GM19240 (cell line): ENCODE measurements around the gene PLD4.
"Not testable (repeated sequence)": the region's sequence is repeated elsewhere in the genome, so short reads cannot be mapped to it uniquely, and the experiment has no call there.

Experiments used
- DNase-seq: peaks from one replicate; pipeline ENCODE4 v3.0.0; 2011; ENCODE audit warnings: low spot score; ENCODE audit not compliant: insufficient read length

PLD4 gene

DNA sequence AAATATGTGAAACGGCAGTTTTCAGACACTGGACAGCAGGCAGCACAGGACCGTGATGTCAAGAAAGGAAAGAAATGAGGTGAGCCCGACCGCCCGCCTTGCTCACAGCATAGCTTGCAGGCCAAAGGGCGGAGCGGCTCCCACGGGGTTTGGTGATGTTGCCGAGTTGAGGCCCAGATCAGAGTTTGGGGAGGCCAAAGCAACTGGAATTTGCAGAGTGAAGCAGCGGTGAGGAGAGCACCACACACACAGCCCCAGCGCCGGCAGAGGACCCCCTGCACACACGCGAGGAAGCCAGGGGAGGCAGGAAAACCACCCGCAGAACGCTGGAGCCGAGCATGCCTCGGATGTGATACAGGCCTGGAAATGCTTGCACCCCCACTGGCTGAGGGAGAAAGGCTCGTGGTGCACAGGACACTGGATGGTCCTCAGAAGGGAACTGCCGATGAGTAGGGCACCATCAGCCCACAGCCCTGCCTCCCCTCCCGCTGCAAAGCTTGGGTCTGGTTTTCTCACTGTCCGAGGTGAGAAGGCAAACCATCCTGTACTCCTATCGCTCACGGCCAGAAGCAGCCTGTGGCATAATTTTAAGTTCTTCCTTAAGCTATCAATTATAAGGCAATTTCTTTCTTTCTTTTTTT lies 25.7 kb upstream of the PLD4 start:
- DNase-seq, result no peak

DNA sequence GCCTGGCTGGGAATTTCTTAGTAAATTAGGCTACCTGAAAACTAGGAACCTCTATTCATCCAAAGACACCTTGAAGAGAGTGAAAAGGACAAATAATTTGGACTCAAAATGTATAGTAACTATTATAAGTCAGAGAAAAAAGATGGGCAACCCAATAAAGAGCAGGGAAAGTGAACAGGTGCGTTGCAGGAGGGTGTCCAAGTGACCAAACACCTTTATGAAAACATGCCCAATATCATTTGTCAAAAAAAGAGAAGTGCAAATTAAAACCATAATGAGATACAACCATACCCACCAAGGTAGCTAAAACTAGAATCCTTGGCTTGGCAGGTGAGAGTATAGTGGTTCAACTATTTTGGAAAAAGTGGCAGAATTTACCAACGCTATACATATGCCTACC lies 24.9 kb upstream of the PLD4 start:
- no peak for DNase-seq

DNA sequence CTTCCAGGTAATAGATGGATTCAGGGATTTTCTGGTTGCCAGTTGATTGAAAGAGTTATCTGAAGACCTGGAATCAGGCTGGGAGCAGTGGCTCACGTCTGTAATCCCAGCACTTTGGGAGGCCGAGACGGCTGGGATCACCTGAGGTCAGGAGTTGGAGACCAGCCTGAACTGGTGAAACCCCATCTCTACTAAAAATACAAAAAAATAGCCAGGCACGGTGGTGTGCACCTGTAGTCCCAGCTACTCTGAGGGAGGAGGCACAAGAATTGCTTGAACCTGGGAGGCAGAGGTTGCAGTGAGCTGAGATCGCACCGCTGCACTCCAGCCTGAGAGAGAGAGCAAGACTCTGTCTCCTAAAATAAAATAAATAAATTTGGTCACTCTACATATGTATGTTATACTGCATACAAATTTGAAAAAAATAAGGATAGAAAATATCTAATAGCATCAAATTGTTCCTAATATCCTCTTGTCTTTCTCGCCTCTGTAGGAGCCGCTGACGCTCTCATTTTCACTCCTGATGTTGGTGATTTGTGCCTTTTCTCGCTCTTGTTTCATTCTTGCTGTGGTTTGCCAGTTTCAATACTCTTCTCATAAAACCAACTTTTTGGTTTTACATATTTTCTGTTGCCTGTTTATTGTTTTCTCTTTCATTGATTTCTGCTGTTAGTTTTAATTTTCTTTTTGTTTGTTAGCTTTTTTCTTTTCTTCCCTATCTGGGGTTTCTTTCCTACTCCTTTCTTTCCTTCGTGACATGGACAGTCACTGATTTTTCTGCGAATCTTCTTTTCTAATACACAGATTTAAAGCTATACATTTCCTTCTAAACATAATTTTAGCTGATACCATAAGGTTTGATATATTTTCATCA lies 23.8 kb upstream of the PLD4 start:
- DNase-seq, result no peak

DNA sequence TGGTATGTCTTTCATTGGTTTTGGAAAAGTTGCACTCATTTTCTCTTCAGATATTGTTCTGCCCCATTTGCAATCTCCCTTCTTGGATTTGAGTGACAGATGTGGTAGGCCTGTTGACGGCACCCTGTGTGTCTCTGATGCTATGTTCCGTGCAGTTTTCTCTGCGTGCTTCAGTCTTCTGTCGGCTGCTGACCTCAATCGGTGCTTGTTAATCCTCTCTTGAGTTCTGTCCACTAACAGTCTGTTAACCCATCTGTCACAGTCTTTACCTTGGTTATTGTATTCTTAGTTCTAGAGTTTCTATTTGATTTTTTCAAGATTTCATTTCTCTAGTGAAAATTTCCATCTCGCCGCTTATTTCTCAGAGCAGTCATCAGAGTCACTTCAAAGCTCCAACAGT lies 20.7 kb upstream of the PLD4 start:
- DNase-seq, result no peak

DNA sequence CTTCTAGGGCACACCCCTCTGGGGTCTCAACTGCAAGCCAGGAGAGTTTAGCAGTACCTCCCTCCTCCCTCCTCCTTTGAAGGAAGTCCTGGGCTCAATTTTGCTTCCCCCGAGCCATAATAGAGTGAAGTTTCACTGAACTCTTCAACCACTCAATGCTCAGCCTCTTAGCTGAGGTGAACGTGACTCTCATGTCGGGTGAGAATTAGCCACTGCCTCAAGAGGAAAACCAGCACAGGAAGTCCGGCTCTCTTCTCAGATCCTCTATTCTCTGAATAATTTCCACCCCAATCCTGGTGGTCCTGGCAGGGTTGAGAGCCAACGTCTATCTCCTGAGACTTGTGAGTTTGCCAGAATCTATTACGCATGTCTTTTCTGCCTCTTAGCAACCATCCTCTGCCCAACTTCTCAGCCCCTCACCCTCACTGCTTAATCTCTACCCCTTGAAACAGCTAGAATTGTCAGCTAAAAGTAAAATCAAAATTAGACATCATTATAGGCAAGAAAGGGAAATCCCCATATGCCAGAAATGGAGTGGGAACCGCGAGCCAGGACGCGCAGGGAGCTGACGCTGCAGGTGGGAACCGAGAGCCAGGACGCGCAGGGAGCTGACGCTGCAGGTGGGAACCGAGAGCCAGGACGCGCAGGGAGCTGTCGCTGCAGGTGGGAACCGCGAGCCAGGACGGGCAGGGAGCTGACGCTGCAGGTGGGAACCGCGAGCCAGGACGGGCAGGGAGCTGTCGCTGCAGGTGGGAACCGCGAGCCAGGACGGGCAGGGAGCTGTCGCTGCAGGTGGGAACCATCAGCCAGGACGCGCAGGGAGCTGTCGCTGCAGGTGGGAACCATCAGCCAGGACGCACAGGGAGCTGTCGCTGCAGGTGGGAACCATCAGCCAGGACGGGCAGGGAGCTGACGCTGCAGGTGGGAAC lies 19.8 kb upstream of the PLD4 start:
- DNase-seq, result not testable (repeated sequence)

DNA sequence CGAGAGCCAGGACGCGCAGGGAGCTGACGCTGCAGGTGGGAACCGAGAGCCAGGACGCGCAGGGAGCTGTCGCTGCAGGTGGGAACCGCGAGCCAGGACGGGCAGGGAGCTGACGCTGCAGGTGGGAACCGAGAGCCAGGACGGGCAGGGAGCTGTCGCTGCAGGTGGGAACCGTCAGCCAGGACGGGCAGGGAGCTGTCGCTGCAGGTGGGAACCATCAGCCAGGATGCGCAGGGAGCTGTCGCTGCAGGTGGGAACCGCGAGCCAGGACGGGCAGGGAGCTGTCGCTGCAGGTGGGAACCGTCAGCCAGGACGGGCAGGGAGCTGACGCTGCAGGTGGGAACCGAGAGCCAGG lies 19.1 kb upstream of the PLD4 start:
- DNase-seq, result not testable (repeated sequence)

DNA sequence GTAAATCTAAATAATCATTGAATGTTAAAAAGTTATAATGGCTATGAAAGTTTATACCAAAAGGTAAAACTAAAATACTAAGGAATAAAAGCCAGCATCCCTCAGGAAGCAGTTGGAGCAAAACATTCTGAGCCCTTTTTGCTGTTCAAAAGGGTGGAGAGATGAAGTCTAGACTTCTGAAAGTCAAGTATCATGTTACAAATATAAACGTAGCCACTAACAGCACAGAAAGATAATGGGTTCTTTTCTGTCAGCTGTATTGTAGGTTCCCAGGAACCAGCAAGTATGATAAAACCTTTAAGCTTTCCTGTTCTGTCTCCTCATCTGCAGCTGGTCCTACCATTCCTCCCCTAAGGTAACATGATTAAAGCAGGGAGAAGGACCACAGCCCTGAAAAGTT lies 16.4 kb upstream of the PLD4 start:
- DNase-seq, result no peak

DNA sequence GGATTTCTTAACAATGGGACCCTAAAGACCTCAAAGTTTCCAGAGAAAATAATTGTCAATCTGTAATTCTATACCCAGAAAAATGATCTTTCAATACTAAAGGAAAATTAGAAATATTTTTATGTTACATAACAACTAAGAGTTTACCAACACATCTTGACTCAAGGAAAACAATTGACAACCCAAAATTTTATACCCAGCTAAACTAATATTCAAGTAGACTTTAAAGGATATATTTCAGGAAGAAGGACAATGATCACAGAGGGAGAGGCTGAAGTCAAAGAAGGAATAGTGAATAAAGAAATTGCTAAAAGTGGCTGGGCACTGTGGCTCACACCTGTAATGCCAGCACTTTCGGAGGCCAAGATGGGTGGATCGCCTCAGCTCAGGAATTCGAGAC lies 12.6 kb upstream of the PLD4 start:
- no peak for DNase-seq

DNA sequence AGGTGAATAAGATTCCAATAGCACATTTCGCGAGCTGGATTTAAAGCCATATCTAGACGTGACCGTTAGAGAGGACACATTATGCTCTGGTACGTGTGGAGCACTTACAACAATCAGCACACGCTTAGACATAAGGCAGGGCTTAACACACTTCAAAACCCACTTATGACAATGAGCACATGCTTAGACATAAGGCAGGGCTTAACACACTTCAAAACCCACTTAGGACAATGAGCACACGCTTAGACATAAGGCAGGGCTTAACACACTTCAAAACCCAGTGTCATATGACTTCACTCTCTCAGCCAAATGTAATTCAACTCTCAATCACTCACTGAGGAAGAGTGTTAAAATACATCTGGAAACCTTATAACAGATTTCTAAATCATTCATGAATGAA lies 11.2 kb upstream of the PLD4 start:
- no peak for DNase-seq

DNA sequence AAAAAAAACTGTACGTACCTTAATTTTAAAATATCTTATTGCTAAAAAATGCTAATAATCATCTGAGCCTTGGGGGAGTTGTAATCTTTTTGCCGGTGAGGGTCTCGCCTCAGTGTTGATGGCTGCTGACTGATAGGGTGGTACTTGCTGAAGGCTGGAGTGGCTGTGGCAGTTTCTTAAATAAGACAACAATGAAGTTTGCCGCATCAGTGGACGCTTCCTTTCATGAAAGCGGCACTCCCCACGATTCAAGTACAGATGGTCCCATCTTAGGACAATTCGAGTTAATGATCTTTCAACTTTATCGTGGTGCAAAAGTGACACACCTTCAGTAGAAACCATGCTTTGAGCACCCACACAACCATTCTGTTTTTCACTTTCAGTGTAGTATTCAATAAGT lies 7.6 kb upstream of the PLD4 start:
- DNase-seq, result no peak

DNA sequence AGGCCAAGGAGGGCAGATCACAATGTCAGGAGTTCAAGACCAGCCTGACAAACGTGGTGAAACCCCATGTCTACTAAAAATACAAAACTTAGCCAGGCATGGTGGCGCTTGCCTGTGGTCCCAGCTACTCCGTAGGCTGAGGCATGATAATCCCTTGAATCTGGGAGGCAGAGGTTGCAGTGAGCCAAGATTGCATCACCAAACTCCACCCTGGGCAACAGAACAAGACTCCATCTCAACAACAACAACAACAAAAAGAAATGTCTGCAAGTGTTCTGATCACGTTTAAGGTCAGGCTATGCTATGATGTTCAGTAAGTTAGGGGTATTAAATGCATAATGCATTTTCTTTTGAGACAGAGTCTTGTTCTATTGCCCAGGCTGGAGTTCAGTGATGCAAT lies 6.7 kb upstream of the PLD4 start:
- DNase-seq, result no peak

DNA sequence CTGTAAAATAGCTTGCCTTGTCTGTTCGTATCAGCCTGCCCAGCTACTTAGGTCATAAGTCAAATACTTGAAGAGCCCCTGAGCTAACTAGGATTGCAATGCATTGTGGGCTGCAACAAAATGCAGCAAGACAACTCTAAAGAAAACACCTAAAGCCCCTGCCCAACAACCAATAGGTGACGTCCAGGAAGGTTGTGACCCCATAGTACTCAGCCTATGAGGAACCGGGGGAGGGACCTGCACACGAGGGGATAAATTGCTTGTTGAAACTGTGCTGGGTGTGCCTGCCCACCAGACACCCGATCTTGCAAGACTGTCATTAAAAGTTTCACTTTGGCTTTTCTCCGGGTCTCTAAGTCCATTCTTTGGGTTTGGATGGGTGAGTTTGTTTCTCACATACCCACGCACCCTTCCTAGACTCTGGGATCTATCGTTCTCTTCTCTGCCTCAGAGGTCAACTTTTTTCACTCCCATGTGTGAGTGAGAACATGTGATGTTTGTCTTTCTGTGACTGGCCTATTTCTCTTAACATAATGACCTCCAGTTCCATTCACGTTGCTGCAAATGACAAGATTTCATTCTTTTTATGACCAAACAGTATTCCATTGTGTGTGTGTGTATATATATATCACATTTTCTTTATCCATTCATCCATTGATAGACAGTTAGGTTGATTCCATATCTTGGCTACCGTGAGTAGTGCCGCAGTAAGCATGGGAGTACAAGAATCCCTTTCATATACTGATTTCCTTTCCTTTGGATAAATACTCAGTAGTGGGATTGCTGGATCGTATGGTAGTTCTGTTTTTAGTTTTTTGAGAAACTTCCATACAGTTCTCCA lies 5.3 kb upstream of the PLD4 start:
- DNase-seq, result not testable (repeated sequence)

DNA sequence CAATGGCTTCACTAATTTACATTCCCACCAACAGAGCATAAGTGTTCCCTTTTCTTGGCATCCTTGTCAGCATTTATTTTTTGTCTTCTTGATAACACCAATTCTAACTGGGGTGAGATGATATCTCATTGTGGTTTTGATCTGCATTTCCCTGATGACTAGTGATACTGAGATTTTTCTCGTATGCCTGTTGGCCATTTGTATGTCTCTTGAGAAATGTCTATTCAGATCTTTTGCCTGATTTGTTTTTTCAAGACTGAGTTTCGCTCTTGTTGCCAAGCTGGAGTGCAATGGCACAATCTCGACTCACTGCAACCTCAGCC lies 4.7 kb upstream of the PLD4 start:
- DNase-seq, result no peak

DNA sequence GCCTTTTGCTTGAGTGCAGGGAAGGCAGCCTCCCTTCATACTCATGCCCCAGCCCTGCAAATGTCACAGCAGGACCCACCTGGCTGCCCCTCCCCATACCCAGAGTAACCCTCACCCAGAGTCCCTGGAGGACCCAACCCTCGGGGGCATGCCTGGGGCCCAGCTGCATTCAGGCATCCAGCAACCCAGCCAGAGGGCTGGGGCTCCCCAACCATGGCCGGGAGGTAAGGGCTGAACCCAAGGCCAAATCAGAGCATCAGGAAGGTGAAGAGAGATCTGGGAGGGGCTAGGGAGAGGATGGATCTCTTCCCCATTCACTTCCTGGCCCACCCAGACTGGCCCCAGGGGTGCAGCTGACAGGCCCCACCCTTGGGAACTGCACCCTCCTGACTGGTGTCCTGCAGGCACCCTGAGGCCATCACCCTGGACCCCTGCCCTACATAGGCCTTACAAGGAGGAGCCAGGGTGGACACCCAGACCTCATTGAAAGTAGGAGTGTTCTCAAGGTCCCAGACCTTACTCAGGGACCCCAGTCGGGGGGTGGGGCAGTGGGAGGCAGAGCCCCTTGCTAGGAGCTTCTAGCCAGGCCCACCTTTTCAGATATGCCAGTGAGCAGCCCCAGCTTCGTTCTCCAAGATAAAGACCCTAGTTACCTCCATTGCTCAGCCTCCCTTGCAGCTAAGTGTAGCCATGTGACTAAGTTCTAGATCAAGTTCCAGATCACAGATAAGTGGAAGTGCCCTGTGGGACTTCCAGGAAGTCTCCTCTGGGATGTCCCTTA lies 849 bp upstream of the PLD4 start:
- DNase-seq, result no peak

DNA sequence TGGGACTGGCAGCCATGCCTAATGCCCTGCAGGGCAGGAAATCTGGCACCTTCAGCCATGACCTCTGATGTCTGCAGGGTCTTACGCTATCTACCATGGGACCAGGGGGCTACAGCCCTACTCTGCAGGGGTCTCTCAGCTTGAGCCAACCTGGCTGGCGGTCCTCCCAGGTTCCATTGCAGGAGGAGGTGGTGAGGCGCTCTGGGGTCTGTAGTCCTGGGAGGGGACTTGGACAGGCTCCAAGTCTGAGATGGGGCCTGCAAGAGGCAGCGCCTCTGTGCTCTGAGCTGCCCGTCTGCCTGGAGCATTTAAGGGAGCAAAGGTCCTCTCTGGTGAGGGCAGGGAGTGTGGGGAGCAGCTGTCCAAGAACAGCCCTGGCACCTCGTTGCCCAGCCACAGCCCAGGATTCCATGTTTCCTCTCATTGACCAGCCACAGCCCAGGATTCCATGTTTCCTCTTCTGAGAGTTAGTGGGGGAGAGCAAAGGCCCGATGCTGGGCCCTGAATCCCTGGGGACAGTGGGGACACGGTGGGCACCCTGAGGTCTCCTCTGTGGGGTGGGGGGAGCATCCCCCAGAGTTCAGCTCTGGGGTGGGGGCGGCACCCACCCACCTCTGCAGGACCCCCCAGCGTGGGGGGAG lies 655 bp downstream of the PLD4 start:
- DNase-seq, result no peak

DNA sequence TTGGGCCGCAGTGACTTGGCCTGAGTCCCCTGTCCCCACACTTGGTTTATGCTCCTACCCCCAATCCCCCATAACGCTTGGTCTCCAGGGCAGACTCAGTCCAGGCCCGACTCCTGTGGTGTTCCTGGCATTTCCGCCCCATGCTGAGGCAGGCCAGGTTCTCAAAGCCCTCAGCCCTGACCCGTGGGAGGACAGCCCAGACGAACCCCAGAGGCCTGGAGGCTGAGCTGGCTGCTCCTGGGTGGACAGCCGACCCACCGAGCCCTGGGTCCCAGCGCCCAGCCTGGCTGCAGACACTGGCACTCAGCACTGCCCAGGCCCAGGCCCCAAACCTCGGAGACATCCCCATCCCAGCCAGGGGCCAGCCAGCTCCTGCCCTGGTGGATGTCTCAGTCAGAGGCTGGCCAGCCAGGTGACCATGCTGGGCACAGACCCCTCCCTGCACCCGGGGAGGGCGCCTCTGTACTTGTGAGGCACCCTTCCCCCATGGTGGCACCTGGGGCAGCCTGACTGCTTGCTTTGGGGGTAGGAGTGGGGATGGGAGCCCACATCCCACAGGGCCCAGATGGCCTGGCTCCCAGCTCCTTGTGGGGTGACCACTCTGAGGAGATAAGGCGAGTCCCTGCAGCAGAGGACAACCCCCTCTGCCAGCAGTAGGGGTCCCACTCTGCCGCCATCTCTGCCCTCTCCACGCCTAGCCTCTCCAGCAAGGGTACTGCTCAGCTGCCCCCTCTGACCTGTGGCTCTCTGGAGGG lies 1.4 kb downstream of the PLD4 start:
- no peak for DNase-seq

DNA sequence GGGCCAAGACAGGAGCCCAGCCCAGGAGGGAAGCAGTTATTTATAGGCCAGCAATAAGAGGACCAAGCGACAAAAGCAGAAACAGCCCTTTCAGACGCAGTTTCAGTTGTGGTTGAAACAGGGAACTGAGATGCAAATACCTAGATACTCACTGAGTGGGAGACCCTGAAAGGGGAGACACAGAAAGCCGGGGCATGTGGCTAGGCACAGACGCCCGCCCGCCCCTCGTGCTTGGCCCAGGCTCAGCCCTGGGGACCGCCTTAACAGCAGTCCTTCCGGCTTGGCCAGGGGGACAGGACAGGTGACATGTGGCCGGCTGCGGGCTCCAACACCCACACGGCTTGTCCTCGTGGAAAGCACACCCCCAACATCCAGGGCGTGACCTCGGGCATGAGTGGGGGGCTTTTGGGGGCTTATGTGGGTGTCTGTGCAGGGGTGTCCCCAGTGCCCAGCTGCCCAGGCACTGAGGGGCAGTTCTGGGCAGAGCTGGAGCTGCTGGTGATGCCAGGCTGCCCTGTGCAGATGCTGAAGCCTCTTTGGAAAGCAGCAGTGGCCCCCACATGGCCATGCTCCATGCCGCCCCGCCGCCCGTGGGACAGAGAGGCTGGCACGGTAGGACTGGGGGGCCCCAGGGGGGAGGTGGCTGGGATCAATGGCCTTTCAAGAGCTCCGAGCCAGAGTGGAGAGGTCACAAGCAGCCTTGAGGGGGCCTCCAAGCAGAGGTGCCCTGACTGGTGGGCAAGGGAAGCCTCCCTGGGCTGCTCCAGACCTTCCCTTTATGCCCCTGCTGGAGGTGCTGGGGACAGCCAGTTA lies 2.1 kb downstream of the PLD4 start:
- DNase-seq, result peak; percentile 94

DNA sequence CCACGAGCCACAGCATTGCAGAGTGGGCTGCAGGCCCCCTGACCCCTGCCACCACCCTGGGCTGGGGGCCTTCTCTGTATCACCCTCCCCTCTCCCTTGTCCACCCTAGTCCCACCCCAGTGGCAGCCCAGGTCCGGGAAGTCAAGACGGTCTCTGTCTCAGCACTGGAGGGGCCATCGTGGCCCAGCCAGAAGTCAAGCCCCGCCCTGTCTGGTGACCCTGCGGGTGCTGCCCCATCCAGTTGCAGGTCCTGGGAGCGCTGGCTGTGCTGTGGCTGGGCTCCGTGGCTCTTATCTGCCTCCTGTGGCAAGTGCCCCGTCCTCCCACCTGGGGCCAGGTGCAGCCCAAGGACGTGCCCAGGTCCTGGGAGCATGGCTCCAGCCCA lies 2.7 kb downstream of the PLD4 start:
- no peak for DNase-seq

DNA sequence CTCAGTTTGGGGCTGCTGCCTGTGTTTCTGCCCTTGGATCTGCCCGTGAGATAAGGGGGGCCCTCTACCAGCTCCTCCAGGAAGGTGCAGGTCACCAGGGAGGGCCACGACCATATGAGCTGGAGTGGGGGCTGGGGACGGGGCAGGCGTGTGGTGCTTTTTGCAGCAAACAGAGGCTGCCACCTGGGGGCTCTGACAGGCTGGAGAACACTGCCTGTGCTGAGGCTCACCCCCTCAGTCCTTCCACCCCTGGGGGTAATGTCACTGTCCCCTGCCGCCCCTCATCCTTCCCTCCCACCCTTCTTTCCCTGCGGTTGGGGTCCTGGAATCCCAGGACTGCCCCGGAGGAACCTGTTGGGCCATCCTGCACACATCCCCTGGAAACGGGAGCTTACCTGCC lies 3.2 kb downstream of the PLD4 start:
- DNase-seq, result no peak
